HG02571 (cell line): ENCODE results near the gene PCDHGB7.
A peak's percentile ranks its signal among the peaks of the same experiment; 100 is the strongest.
"Not testable (repeated sequence)": the region's sequence is repeated elsewhere in the genome, so short reads cannot be mapped to it uniquely, and the experiment has no call there.

Experiments used
- ATAC-seq: cut with Tn5 transposase; IDR thresholded peaks from one replicate; pipeline ENCODE4 v1.9.1; 2021; ENCODE audit warnings: mild to moderate bottlenecking, moderate library complexity; ENCODE audit not compliant: unreplicated experiment

Gene PCDHGB7

DNA sequence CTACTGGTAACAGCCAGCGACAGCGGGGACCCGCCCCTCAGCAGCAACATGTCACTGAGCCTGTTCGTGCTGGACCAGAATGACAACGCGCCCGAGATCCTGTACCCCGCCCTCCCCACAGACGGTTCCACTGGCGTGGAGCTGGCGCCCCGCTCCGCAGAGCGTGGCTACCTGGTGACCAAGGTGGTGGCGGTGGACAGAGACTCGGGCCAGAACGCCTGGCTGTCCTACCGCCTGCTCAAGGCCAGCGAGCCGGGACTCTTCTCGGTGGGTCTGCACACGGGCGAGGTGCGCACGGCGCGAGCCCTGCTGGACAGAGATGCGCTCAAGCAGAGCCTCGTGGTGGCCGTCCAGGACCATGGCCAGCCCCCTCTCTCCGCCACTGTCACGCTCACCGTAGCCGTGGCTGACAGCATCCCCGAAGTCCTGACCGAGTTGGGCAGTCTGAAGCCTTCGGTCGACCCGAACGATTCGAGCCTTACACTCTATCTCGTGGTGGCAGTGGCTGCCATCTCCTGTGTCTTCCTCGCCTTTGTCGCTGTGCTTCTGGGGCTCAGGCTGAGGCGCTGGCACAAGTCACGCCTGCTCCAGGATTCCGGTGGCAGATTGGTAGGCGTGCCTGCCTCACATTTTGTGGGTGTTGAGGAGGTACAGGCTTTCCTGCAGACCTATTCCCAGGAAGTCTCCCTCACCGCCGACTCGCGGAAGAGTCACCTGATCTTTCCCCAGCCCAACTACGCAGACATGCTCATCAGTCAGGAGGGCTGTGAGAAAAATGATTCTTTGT, 22.9 kb upstream of the PCDHGB7 start:
- not testable (repeated sequence) for ATAC-seq

DNA sequence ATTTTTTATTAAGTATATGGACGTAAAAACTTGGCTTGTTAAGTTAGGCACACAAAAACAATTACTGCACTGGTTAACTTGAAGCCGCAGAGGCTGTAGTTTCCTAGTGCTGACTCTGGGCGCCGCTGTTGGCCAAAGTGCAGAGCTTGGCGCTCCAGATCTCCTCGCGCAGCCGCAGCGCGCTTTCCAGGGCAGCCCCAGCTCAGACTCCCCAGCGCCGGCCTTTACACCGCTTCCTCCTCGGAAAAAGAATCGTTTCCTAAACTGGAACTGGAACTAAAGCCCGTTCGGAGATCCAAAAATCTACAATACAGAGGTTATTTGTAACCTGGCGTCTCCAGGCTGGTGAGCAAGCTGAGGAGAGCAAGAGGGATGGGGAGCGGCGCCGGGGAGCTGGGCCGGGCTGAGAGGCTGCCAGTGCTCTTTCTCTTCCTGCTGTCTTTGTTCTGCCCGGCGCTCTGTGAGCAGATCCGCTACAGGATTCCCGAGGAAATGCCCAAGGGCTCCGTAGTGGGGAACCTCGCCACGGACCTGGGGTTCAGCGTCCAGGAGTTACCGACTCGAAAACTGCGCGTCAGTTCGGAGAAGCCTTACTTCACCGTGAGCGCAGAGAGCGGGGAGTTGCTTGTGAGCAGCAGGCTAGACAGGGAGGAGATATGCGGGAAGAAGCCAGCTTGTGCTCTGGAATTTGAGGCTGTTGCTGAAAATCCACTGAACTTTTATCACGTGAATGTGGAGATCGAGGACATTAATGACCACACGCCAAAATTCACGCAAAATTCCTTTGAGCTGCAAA, 19.5 kb upstream of the PCDHGB7 start, which contains the start of gene PCDHGB5:
Gene PCDHGB5 (plus strand): TSS at position 192 of the 796 bp plus-strand sequence. CDS start 181 bp downstream, at position 373.
- not testable (repeated sequence) for ATAC-seq

DNA sequence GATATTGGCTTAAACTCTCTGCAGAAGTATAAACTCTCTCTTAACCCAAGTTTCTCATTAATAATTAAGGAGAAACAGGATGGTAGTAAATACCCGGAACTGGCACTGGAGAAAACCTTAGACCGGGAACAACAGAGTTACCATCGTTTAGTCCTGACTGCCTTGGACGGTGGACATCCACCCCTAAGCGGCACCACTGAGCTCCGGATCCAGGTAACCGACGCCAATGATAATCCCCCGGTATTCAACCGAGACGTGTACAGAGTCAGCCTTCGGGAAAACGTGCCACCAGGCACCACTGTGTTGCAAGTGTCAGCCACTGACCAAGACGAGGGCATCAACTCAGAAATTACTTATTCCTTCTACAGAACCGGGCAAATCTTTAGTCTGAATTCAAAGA, 18.9 kb upstream of the PCDHGB7 start:
- ATAC-seq: no peak

DNA sequence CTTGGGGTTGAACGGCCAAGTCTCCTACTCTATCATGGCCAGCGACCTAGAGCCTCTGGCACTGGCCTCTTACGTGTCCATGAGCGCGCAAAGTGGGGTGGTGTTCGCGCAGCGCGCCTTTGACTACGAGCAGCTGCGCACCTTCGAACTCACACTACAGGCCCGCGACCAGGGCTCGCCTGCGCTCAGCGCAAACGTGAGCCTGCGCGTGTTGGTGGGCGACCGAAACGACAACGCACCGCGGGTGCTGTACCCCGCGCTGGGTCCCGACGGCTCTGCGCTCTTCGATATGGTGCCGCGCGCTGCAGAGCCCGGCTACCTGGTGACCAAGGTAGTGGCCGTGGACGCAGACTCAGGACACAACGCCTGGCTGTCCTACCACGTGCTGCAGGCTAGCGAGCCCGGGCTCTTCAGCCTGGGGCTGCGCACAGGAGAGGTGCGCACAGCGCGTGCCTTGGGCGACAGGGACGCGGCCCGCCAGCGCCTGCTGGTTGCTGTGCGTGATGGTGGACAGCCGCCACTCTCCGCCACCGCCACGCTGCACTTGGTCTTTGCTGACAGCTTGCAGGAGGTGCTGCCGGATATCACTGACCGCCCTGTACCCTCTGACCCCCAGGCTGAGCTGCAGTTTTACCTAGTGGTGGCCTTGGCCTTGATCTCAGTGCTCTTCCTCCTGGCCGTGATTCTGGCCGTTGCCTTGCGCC, 17.8 kb upstream of the PCDHGB7 start:
- no peak for ATAC-seq

DNA sequence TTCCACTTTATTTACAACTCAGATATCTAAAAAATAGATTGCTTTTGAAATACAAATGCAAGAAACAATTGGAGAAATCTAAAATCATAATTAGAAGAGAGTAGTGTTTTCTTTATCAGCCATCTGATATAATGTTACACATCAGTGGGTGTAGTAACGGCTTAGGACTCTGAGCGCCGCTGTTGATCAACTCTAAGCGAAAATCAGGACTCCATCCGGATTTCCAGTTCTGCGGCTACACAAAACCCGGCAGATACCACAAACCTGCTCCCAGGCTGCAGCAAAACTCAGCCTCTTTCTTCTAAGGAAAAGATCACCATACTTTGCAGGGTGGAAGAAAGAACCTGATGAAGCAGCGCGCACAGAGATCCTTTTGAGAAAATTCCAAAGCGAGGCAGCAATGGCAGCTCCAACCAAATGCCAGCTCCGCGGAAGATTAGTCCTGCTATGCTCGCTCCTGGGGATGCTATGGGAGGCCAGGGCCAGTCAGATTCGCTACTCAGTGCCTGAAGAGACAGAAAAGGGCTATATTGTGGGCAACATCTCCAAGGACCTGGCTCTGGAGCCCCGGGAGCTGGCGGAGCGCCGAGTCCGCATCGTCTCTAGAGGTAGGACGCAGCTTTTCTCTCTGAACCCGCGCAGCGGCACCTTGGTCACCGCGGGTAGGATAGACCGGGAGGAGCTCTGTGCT, 14.8 kb upstream of the PCDHGB7 start, which contains the start of gene PCDHGA9:
Gene PCDHGA9 (plus strand): TSS at position 226 of the 691 bp plus-strand sequence. CDS start 175 bp downstream, at position 401.
- ATAC-seq: no peak

DNA sequence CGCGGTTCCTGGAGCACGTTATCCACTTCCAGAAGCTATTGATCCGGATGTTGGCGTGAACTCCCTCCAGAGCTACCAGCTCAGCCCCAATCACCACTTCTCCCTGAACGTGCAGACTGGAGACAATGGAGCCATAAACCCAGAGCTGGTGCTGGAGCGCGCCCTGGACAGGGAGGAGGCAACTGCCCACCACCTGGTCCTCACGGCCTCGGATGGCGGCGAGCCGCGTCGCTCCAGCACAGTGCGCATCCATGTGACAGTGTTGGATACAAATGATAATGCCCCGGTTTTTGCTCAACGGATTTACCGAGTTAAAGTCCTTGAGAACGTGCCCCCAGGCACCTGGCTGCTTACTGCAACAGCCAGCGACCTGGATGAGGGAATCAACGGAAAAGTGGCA, 14.1 kb upstream of the PCDHGB7 start:
- no peak for ATAC-seq

DNA sequence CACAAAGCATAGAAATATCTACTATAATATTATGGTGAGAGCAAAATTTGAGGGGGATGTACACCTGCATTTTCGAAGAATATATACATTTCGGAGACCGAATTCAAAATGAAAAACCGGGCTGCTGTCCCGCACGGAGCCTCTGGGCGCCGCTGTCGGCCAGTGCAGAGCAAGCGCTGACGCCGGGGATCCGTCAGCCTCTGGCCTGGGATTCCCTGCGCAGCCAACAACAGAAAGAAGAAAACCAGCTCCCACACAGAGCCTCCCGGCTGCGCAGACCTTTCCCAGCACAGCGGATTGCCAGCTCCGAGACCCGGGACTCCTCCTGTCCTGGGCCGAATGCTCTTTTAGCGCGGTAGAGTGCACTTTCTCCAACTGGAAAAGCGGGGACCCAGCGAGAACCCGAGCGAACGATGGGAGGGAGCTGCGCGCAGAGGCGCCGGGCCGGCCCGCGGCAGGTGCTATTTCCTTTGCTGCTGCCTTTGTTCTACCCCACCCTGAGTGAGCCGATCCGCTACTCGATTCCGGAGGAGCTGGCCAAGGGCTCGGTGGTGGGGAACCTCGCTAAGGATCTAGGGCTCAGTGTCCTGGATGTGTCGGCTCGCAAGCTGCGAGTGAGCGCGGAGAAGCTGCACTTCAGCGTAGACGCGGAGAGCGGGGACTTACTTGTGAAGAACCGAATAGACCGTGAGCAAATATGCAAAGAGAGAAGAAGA, 9.5 kb upstream of the PCDHGB7 start, which contains the start of gene PCDHGB6:
Gene PCDHGB6 (plus strand): TSS at position 232 of the 716 bp plus-strand sequence. CDS start 182 bp downstream, at position 414.
- not testable (repeated sequence) for ATAC-seq

DNA sequence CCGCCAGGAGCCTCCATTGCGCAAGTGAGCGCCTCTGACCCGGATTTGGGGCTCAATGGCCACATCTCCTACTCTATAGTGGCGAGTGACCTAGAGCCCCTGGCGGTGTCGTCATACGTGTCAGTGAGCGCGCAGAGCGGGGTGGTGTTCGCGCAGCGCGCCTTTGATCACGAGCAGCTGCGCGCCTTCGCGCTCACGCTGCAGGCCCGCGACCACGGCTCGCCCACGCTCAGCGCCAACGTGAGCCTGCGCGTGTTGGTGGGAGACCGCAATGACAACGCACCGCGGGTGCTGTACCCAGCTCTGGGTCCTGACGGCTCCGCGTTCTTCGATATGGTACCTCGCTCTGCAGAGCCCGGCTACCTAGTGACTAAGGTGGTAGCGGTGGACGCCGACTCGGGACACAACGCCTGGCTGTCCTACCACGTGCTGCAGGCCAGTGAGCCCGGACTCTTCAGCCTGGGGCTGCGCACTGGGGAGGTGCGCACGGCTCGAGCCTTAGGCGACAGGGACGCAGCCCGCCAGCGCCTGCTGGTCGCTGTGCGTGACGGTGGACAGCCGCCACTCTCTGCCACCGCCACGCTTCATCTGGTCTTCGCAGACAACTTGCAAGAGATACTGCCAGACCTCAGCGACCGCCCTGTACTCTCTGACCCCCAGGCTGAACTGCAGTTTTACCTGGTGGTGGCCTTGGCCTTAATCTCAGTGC, 7.7 kb upstream of the PCDHGB7 start:
- ATAC-seq: no peak

DNA sequence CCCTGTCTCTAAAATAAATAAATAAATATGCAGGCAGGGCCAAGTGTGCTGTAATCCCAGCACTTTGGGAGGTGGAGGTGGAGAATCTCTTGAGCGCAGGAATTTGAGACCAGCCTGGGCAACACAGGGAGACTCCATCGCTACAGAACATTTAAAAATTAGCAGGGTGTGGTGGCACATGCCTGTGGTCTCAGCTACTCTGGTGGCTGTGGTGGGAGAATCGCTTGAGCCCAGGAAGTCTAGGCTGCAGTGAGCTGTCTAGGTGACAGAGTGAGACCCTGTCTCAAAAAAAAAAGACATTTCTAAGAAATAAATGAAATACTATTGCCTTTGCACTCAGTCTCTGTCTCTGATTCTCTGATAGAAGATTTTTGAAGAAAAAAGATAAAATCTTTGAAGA, 5.9 kb upstream of the PCDHGB7 start:
- ATAC-seq: no peak

DNA sequence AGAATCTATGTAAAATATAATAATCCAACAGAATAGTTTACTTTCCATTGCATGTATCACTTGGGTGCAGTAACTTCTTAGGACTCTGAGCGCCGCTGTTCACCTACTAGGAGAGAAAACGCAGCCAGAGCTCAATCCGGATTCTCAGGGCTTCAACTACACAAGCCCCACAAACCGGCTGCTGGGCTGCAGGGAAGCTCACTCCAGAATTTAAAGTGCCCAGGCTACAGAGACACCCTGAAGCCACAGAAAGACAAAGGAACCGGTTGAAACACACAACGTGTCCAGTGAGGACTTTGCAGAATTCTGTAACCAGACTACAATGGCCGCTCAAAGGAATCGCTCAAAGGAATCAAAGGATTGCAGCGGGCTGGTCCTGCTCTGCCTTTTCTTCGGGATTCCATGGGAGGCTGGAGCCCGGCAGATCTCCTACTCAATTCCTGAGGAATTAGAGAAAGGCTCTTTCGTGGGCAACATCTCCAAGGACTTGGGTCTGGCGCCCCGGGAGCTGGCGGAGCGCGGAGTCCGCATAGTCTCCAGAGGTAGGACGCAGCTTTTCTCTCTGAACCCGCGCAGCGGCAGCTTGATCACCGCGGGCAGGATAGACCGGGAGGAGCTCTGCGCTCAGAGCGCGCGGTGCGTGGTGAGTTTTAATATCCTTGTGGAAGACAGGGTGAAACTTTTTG, 4.5 kb upstream of the PCDHGB7 start, which contains the start of gene PCDHGA10:
Gene PCDHGA10 (plus strand): TSS at position 134 of the 686 bp plus-strand sequence. CDS start 189 bp downstream, at position 323.
- ATAC-seq: peak; percentile 78

DNA sequence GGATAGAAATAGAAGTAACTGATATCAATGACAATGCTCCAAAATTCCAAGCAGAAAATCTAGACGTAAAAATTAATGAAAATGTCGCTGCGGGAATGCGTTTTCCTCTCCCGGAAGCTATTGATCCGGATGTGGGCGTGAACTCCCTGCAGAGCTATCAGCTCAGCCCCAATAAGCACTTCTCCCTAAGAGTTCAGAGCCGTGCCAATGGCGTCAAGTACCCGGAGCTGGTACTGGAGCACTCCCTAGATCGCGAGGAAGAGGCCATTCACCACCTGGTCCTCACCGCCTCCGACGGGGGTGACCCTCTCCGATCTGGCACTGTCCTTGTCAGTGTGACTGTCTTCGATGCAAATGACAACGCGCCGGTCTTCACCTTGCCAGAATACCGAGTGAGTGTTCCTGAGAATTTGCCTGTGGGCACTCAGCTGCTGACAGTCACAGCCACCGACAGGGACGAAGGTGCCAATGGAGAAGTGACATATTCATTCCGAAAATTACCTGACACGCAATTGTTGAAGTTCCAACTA, 3.9 kb upstream of the PCDHGB7 start:
- no peak for ATAC-seq

DNA sequence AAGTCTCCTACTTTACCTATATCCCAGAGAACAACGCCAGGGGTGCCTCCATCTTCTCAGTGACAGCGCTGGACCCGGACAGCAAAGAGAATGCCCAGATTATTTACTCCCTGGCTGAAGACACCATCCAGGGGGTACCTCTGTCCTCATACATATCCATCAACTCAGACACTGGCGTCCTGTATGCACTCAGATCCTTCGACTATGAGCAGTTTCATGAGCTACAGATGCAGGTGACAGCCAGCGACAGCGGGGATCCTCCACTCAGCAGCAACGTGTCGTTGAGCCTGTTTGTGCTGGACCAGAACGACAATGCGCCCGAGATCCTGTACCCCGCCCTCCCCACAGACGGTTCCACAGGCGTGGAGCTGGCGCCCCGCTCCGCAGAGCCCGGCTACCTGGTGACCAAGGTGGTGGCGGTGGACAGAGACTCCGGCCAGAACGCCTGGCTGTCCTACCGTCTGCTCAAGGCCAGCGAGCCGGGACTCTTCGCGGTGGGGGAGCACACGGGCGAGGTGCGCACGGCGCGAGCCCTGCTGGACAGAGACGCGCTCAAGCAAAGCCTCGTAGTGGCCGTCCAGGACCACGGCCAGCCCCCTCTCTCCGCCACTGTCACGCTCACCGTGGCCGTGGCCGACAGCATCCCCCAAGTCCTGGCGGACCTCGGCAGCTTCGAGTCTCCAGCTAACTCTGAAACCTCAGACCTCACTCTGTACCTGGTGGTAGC, 2.8 kb upstream of the PCDHGB7 start:
- not testable (repeated sequence) for ATAC-seq

DNA sequence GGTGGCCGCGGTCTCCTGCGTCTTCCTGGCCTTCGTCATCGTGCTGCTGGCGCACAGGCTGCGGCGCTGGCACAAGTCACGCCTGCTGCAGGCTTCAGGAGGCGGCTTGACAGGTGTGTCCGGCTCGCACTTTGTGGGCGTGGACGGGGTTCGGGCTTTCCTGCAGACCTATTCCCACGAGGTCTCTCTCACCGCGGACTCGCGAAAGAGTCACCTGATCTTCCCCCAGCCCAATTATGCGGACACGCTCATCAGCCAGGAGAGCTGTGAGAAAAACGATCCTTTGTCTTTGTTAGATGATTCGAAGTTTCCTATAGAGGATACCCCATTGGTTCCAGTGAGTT, 2.2 kb upstream of the PCDHGB7 start:
- ATAC-seq: not testable (repeated sequence)

DNA sequence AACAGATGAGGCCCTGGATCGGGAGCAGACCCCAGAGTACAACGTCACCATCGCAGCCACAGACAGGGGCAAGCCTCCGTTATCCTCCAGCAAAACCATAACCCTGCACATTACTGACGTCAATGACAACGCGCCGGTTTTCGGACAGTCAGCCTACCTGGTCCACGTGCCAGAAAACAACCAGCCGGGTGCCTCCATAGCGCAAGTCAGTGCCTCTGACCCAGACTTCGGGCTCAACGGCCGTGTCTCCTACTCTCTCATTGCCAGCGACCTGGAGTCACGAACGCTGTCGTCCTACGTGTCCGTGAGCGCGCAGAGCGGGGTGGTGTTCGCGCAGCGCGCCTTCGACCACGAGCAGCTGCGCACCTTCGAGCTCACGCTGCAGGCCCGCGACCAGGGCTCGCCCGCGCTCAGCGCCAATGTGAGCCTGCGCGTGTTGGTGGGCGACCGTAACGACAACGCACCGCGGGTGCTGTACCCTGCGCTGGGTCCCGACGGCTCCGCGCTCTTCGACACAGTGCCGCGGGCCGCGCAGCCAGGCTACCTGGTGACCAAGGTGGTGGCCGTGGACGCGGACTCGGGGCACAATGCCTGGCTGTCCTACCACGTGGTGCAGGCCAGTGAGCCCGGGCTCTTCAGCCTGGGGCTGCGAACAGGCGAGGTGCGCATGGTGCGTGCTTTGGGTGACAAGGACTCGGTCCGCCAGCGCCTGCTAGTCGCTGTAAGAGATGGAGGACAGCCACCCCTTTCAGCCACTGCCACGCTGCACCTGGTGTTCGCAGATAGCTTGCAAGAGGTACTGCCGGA, 1.8 kb downstream of the PCDHGB7 start:
- ATAC-seq: no peak

DNA sequence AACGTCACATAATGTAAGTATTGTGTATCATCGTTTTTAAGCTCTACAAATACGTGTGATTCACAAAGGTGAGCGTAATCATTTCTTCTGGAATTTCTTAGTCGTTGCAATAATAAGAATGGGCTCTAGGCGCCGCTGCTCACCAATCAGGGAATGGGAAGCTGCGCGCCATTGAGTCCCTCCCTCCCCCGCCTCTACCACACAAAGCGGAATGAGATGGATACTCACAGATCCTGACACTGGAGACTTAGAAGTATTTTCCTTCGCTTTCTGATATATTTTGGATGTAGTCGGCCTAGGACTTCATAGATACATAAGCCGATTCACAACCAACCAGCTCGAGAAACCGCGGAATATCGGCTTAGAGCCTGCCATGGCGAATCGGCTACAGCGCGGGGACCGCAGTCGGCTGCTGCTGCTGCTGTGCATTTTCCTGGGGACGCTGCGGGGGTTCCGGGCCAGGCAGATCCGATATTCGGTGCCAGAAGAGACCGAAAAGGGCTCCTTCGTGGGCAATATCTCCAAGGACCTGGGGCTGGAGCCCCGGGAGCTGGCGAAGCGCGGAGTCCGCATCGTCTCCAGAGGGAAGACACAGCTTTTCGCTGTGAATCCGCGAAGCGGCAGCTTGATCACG, 3.5 kb downstream of the PCDHGB7 start, which contains the start of gene PCDHGA11:
Gene PCDHGA11 (plus strand): TSS at position 197 of the 634 bp plus-strand sequence. CDS start 177 bp downstream, at position 374.
- ATAC-seq: no peak

DNA sequence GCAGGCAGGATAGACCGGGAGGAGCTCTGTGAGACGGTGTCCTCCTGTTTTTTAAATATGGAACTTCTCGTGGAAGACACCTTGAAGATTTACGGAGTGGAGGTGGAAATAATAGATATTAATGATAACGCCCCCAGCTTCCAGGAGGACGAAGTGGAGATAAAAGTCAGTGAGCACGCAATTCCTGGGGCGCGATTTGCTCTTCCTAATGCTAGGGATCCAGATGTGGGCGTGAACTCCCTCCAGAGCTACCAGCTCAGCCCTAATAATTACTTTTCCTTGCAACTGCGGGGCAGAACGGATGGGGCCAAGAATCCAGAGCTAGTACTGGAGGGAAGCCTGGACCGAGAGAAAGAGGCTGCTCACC, 4.0 kb downstream of the PCDHGB7 start:
- no peak for ATAC-seq
